Retinal pigment epithelial cell (primary cell): ENCODE results near the gene SLC25A18.
"Not testable (repeated sequence)": the region's sequence is repeated elsewhere in the genome, so short reads cannot be mapped to it uniquely, and the experiment has no call there.

ENCODE experiments used
- DNase-seq: peaks from one replicate; pipeline ENCODE4 v3.0.0-alpha.2; 2010; ENCODE audit warnings: low read depth
- H3K4me3 ChIP-seq: 2 replicates; pipeline ENCODE4 v1.5.1; 2011; ENCODE audit warnings: mild to moderate bottlenecking, low read length, control low read depth, moderate library complexity
- CTCF ChIP-seq: conservative IDR thresholded peaks from 2 replicates; pipeline ENCODE4 v1.5.1; 2011; ENCODE audit warnings: low read depth, low read length, control low read depth, inconsistent platforms

Gene SLC25A18

GRCh38 chr22:17549655-17550054, 13.6 kb upstream of the SLC25A18 start:
- TF ChIP-seq CTCF = no peak
- DNase-seq = no peak
- no peak overlapping the region for H3K4me3 ChIP-seq

- H3K4me3 ChIP-seq = no peak overlapping the region
- DNase-seq = no peak
- TF ChIP-seq CTCF = no peak
These were observed 10.6 kb upstream of the SLC25A18 start for GRCh38 chr22:17552737-17553136.

GRCh38 chr22:17554814-17555213, 8.5 kb upstream of the SLC25A18 start:
- DNase-seq = no peak
- TF ChIP-seq CTCF = no peak
- no peak overlapping the region for H3K4me3 ChIP-seq

- H3K4me3 ChIP-seq = no peak overlapping the region
- no peak for TF ChIP-seq CTCF
- no peak for DNase-seq
These were observed 4.1 kb upstream of the SLC25A18 start for GRCh38 chr22:17559188-17559587.

- no peak for TF ChIP-seq CTCF
- DNase-seq = no peak
- no peak overlapping the region for H3K4me3 ChIP-seq
These were observed 666 bp downstream of the SLC25A18 start for GRCh38 chr22:17563936-17564391.

- H3K4me3 ChIP-seq, DNase-seq: not testable (repeated sequence)
These were observed 2.9 kb downstream of the SLC25A18 start for GRCh38 chr22:17566016-17566687.

- H3K4me3 ChIP-seq = no peak overlapping the region
- no peak for TF ChIP-seq CTCF
- DNase-seq = no peak
These were observed 3.5 kb downstream of the SLC25A18 start for GRCh38 chr22:17566776-17567175.

GRCh38 chr22:17569971-17570511, 6.7 kb downstream of the SLC25A18 start:
- no peak for DNase-seq
- TF ChIP-seq CTCF = no peak
- no peak overlapping the region for H3K4me3 ChIP-seq
